ENCODE data around the gene CAMTA2.

GRCh38 chr17:5024604-5025003 is 37.1 kb upstream of the CAMTA2 start:
- TF ChIP-seq, protein P1, sequence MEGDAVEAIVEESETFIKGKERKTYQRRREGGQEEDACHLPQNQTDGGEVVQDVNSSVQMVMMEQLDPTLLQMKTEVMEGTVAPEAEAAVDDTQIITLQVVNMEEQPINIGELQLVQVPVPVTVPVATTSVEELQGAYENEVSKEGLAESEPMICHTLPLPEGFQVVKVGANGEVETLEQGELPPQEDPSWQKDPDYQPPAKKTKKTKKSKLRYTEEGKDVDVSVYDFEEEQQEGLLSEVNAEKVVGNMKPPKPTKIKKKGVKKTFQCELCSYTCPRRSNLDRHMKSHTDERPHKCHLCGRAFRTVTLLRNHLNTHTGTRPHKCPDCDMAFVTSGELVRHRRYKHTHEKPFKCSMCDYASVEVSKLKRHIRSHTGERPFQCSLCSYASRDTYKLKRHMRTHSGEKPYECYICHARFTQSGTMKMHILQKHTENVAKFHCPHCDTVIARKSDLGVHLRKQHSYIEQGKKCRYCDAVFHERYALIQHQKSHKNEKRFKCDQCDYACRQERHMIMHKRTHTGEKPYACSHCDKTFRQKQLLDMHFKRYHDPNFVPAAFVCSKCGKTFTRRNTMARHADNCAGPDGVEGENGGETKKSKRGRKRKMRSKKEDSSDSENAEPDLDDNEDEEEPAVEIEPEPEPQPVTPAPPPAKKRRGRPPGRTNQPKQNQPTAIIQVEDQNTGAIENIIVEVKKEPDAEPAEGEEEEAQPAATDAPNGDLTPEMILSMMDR (IDR thresholded peaks at IDR 0.05; ENCODE audit: insufficient read depth, low read length, poor library complexity, severe bottlenecking): no peak
- no peak for TF ChIP-seq EZH2phosphoT487 (conservative IDR thresholded peaks at IDR 0.05; ENCODE audit: low read length)
